SH-SY5Y (cell line): ENCODE results near the gene PTRHD1.

Source experiments
- GATA2 ChIP-seq: IDR thresholded peaks from 2 replicates; pipeline ENCODE4 v1.6.1; 2011; ENCODE audit warnings: mild to moderate bottlenecking, low read depth, low read length
- GATA3 ChIP-seq: IDR thresholded peaks from 2 replicates; pipeline ENCODE4 v1.6.1; 2011; ENCODE audit warnings: low read depth, mild to moderate bottlenecking, low read length, moderate library complexity

DNA sequence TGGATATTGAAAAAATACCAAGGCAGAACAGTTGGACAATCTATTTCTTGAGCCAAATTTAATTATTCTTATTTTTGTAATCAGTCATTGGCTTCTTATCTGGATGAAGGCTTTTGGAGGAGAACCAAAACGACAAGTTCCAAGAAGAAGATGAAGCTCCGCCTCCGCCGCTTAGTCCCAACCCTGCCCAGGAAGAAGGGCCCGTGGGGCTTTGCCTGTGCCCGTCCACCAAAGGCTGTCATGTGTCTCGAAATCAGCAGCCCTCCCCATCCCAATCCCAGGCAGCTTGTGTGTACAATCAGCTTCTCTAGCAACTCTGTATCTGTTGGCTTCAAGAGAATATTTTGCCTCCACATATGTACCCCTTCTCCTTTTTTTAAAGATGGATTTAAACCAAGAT is 24.6 kb downstream of the PTRHD1 start:
- TF ChIP-seq GATA3 (no peak), GATA2 (no peak)
